Measurements from ENCODE around the gene TBL3.

Gene TBL3

DNA sequence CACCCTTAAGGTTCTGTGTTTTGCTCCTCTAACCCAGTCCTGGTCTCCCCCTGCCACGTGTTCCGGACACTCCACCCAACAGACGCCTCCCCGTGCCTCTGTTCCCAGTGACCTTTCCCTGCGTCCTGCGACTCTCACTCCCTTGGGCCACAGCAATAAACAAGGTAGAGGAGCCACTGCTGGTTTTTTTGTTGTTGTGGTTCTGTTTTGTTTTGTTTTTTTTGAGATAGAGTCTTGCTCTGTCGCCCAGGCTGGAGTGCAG is 44.0 kb downstream of the TBL3 start:
- no peak for DNase-seq (ENCODE audit: low read depth in 2 of 2)

DNA sequence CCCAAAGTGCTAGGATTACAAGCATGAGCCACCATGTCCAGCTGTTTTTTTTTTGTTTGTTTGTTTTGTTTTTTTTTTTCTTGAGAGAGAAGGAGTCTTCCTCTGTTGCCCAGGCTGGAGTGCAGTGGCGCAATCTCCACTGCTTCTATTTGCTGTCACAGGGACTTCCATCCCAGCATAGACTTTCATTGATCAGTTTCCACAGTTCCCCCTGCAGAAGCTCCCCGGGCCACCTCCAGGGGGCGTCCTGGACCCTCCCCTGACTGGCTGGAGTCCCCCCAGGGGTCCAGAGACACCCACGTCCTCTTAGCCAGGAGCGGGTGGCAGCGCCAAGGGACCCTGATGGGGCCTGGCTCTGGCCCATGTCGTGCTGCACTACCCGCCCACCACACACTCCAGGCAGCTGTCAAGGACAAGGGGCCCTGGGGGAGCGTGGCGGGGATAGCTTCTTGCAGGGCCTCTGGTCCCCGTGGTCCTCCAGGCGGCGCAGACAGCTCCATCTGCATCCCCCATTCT is 44.6 kb downstream of the TBL3 start:
- DNase-seq (ENCODE audit: low read depth in 2 of 2), result no peak

DNA sequence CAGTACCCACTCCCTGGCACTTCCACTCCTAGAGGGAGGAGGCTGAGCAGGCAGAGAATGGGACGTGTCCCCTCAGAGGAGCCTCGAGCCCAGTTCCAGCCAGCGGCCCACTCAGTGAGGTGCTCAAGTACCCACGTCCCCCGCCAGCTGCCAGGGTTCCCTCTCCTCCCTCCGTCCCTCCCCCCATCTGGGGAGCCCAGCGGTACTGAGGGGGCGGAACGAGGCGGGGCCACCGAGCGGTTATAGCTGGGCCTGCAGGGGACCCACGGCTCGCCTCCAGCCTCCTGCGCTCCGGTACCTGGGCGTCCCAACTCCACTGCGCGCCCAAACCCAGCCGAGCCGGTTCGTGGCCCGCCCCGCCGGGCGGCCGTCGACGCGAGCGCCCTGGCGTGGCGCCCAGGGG is 47.7 kb downstream of the TBL3 start, which contains the start of gene NPW:
NPW (plus strand) TSS at position 268 of the 403 bp plus-strand sequence.
- DNase-seq (ENCODE audit: low read depth in 2 of 2), result no peak

DNA sequence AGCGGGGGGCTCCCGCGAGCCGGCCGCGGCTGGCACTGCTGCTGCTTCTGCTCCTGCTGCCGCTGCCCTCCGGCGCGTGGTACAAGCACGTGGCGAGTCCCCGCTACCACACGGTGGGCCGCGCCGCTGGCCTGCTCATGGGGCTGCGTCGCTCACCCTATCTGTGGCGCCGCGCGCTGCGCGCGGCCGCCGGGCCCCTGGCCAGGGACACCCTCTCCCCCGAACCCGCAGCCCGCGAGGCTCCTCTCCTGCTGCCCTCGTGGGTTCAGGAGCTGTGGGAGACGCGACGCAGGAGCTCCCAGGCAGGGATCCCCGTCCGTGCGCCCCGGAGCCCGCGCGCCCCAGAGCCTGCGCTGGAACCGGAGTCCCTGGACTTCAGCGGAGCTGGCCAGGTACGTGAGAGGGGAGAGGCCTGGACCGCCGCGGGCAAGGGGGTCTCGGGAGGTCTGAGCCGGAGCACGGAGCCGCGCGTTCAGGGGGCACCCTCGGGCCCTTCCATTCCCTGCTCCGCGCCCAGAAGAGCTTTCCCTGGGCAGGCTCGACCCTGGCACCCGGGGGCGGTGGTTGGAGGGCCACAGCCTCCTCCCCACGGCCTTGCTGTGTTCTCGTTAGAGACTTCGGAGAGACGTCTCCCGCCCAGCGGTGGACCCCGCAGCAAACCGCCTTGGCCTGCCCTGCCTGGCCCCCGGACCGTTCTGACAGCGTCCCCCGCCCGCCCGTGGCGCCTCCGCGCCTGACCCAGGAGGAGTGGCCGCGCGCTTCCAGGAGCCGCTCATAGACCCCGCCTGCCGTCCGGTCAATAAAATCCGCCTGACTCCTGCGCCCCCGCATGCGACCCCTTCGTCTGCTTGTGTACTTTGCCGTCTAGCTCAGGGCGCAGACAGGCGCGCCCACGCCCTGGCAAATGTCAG is 48.3 kb downstream of the TBL3 start:
- DNase-seq (ENCODE audit: low read depth in 2 of 2), result no peak

DNA sequence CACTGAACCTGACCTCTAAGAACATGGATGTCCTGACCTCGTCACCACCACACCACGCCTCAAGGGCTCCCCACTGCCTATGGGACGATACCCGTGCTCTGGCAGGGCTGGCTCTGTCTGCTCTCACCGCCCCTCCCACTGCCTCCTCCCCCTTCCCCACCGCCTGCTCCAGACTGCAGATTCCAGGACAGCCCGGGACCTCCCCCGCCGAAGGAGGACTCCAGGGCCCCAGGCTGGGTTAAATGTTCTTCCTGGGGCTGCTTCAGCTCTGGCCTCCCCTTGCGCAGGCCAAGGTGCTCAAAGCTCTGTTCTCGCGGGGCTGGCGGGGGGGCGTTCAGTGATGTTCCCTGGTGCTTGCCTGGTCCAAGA is 50.9 kb downstream of the TBL3 start:
- no peak for DNase-seq (ENCODE audit: low read depth in 2 of 2)

DNA sequence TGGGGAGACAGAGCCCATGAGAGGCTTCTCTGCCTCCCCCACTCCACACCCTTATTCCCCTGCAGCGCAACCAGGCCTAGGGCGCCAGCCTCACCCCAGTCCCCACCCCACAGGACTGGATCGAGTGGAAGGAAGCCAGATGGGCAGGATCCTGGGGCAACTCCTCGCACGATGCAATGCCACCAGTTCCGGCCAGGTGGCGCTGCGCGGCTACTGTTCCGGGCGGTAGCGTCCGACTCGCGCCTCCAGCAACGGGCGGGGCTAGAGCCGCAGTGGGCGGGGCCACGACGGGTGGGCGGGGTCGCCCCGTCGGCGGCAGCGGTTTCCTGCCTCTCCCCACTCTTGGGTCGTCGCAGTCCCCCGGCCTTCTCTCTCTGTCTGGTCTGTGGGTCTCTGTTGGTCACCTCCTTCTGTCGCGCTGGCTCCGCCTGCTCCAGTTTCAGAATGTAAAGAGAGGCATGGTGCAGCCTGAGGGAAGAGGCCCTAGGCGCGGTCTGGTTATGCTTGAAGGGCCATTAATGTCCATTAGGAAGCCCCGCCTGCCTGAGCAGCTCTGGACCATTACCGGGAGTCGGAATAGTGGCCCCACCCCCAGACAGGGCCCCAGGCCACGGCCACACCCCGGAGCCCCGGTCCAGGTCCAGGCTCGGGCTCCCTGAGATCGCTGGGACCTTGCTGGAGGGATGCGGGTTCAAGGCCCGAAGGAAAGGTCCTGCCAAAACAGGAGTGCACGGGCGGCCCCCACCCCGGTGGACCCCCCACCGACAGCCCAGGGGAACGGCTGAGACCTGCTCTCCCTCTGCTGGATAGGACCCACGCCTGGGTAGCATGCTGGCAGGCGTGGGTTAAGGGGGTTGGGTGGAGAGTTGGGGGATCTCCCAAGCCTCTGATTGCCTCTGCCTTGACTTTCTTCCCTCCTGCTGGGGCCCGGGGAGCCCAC is 51.5 kb downstream of the TBL3 start:
- peak; percentile 85 to 88 for DNase-seq (ENCODE audit: low read depth in 2 of 2)

DNA sequence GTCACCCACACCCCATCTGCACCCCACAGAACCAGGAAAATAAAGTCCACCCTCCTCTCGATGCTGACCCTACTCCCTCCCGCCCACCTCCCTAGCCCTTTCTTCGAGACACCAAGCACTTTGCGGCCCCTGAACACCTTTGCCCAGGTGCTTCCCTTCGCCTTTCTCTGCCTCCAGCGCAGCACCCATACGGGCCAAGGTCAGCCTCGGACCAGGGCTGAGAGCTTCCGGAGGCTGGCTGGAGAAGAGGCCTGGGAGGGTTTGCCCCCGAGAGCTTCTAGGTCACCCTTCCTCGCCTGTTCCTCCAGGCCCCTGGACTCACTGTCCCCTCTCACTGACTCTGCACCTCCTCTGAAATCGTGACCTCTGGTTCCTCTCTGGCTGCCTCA is 52.2 kb downstream of the TBL3 start:
- DNase-seq (ENCODE audit: low read depth in 2 of 2), result no peak

DNA sequence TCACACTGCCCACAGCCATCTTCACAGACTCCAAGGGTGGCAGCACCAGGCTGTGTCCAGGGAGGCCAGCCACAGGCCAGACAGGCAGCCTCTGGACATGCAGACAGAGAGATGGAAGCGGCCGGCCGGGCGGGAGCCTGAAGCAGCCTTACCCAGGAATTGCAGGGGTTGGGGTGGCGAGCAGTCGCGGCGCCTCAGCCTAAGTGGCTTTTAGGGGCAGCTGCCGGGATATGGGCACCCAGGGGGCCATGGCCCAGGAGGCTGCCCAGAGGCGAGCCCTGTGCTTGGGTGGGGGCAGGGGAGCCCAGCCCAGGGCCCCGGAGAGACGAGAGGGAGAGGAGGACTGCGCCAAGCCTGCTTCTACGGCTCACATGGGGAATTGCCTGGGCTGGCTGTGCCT is 53.4 kb downstream of the TBL3 start:
- no peak for DNase-seq (ENCODE audit: low read depth in 2 of 2)

DNA sequence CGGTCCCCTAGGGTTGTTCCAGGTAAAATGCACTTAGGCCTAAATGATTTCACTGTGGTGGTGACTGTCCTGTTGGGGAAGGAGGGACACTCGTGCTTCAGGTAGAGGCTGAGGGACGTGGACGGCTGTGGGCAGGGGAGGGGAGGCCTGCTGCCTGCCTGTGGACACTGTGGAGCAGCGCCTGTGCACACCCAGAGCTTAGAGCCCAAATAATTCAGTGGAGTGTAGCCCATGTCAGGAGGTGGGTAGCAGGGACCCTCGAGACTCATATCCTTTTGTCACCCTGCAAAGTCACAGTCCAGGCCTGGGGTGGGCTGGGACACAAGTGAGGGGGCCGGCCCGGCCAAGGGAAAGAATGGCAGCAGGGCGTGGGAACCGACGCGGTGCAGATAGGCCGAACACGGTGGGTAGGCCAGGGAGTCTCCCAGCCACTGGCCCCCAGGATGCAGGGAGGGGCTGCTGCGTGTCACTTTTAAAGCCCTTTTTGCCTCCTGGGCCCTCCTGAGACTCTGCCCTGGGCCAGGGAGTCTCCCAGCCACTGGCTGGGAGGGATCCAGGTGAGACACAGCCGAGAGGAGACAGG is 54.1 kb downstream of the TBL3 start:
- DNase-seq (ENCODE audit: low read depth in 2 of 2), result no peak

DNA sequence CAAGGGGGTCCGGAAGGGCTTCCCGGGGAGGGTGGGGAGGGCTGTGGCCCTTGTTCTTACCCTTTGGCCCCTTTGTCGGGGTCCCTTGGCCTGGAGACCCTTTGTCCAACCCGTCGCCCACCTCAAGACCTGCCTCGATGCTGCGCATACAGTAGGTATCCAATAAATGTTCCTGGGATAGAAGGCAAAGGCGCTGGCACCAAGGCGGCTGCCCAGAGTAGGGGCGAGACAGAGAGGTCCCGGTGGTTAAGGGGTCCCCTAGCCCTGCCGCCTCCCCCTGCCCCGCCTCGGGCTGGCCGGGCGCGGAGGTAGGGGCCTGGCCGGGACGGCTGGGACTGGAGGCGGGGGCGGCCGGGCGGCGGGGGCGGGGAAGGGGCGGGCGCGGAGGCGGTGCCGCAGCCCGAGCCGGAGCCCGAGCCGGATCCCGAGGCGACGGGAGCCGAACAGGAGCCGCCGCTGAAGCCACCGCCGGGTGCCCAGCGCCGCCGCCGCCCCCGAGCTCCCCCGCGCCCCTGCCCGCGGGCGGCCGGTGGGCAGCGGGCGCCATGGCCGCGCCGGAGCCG is 54.7 kb downstream of the TBL3 start, which contains the start of gene NHERF2:
NHERF2 (plus strand) TSS at position 442 of the 563 bp plus-strand sequence; CDS start at position 546, 104 bp downstream.
- no peak for DNase-seq (ENCODE audit: low read depth in 2 of 2)

DNA sequence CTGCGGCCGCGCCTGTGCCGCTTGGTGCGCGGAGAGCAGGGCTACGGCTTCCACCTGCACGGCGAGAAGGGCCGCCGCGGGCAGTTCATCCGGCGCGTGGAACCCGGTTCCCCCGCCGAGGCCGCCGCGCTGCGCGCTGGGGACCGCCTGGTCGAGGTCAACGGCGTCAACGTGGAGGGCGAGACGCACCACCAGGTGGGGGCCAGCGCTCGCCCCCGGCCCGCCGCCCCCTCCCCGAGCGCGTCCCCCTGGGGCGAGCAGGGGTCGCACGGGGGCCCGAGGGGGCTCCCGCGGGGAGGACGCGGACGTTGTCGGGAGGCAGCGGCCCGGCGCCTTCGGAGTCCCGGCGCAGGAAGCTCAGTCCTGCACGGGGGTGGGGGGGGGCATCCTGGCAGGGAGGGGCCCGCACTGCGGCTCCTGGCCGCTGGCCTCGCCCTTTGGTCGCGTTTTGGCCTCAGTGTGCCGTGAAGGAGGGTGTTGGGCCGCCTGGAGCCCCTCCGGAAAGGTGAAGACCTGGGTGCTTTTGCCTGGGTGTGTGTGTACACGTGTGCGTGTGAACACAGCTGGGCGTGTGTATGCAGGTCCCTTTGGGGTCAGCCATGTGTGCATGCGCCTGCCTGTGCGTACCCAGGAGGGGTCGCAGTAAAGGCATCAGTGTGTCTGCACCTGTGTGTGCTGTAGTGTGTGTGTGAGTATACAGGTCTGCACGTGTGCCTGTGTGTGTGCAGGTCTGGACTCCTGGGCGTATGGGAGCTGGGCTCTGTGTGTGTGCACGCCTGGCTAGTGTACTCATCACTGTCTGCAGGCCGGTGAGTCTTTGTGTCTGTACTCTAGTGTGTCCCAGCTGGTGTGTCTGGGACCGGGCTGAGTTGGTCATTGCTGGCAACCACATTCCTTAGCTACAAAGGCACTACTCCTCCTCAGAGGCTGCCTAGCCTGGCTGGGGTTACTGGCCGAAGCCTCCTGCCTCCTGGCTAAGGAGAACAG is 55.5 kb downstream of the TBL3 start:
- no peak for DNase-seq (ENCODE audit: low read depth in 2 of 2)

DNA sequence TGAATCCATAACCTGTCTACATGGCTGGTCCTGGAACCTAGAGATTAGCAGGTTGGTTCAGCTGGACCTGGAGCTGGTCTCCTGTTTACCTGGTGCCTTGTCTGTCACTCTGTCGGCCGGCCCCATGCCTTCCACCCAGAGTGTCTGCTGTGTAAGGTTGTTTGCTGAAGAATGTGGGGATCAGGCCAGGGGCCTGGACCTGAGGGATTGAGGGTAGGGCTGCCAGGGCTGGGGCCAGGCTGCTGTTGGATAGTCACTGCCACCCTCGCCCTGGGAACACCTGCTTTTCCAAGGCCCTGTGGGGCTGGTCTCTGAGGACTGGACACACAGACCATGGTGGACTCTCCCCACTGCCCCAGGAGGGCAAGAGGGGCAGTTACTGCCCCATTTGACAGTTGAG is 56.3 kb downstream of the TBL3 start:
- DNase-seq (ENCODE audit: low read depth in 2 of 2), result no peak

DNA sequence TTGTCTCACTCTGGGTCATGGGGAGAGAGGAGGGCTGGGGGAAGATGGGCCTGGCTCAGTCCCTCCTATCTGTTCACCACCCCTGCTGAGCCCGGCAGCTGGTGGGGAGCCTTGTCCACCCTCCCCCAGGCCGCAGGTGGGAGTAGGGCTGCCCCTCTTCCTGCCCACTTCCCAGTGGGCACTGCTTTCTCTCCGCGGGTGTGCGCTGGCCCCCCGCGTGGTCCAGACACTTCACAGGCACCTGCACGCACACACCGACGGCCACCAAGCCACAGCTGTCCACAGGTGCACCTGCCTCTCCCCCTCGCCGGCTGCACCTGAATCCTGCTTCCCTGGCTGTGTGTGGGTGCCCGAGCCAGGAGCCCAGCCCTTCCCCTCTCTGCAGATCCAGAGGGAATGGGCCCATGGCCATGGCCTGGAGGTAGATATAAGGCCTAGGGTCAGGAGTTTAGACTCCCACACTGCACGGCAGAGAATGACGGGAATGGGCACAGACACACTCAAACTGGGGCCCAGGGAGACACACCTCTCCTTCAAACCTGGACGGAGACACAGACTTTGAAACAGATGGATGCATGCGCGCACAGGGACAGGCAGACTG is 56.9 kb downstream of the TBL3 start:
- no peak for DNase-seq (ENCODE audit: low read depth in 2 of 2)

DNA sequence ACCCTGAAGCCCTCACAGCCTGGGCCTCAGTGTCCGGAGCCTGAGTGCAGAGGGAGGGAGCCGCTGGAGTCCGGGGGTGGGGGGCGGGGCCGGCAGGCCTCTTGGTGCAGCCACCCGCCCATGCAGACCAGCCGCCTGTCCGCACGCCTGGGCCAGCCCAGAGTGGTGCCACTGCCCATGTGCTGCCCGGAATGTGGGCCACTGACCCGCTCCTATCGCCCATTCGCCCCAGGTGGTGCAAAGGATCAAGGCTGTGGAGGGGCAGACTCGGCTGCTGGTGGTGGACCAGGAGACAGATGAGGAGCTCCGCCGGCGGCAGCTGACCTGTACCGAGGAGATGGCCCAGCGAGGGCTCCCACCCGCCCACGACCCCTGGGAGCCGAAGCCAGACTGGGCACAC is 57.5 kb downstream of the TBL3 start:
- no peak for DNase-seq (ENCODE audit: low read depth in 2 of 2)

DNA sequence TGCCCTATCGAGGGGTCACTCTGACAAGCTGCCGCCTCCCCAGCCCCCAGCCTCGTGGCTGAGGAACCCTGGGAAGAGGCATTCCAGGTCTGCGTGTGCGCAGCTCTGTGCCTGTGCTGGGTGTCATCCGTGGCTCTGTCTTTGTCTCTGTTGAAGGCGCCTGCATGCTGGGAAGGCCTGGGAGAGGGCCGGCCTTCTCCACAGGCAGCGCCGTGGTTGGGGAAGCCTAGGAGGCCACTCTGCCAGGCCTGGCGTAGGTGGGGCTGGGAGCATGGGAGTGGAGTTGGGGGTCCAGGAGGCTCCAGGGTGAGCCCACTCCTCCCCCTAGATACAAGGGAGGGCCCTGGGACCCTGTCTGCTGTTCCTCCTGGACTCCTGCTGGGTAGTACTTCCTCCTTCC is 58.2 kb downstream of the TBL3 start:
- DNase-seq (ENCODE audit: low read depth in 2 of 2), result no peak

DNA sequence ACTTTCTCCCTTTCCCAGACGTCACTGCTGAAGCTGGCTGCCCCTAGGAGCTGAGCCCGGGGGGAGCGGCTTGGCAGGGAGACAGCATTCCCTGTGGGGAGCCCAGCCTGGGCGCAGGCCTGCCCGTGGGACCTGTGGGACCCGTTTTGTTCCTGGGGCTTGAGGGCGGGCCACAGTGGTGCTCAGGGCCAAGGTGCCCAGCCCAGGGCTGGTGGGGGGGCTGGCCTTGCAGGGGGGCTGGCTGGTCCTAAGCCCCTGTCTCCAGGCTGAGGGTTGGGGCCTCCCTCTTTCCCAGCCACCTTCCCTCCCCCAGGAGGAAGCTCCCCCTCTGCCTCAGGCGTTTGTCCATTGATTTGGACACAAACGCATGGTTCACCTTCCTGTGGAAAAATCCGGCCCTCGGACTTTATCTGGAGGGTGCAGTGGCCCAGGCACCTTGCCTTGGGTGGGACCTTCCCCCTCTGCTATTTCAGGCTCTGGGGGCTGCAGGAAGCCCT is 59.3 kb downstream of the TBL3 start:
- DNase-seq (ENCODE audit: low read depth in 2 of 2), result no peak
